Measurements from ENCODE around the gene BMP8B.
"Not testable (repeated sequence)": the region's sequence is repeated elsewhere in the genome, so short reads cannot be mapped to it uniquely, and the experiment has no call there.

Gene BMP8B

GRCh38 chr1:39812913-39813312 lies 24.2 kb upstream of the BMP8B start:
- DNase-seq = no peak

DNA sequence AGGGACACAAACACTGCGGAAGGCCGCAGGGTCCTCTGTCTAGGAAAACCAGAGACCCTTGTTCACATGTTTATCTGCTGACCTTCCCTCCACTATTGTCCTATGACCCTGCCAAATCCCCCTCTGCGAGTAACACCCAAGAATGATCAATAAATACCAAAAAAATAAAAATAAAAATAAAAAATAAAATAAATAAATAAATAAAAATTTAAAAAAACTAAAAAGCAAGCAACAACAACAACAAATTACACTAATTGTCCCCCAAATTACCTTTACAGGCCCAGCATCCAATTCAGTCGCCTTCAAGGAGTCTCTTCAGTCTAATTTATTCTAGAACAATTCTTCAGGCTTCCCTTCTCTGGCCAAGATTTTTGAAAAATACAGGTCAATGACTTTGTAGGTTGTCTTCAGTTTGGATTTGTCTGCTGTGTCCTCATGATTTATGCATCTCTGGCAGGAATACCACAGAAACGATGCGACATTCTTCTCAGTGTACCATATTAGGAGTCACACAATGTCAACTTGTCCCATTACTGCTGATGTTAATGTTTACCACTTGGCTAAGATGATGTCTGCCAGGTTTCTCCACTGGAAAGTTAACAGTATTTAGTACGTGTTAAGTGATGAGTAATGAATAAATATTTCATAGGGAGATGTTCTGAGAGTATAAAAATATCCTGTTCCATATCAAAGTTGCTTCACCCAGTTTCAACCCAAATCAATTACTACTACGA lies 20.3 kb upstream of the BMP8B start:
- DNase-seq = no peak

DNA sequence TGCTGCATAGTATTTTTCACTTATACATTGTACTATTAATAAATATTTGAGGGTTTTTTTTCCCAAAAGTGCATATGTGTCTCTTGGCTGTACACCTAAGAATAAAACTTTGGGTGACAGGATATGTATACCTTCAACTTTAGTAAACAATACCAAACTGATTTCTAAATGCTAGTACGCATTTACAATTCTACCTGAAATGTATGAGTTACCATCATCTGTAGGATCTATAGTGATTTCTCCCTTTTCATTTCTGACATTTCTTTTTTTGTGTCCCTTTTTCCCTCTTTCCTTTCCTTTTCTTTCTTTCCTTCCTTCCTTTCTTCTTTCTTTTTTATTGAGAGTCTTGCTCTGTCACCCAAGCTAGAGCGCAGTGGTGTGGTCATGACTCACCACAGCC lies 16.7 kb upstream of the BMP8B start:
- DNase-seq = no peak

DNA sequence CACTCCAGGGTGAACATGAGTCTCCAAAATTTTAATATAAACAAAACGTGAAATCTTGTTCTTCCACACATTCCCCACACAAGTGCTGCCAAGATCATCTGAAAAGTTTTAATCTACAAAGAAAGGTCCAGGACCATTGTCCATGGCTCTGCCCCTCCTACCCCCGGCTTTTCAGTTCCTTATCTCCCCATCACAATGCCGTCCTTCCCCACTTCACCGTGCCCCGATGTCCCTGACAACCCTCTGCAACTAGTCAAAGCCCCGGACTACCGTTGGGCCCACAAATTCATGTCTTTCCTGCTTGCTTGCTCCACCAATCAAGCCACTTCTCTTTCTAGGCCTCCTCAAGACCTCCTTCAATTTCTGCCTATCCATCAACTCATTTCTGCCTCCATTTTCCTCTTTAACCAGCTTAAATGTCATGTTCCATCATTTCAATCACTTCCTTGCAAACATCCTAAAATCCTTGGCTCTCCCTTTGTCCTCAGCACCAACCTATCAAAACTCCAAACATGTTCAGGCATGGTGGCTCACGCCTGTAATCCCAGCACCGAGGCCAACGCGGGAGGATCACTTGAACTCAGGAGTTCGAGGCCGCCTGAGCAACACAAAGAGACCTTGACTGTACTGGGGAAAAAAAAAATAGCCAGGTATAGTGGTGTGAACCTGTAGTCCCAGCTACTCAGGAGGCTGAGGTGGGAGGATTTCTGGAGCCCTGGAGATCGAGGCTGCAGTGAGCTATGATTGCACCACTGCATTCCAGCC lies 14.0 kb upstream of the BMP8B start:
- DNase-seq = no peak

DNA sequence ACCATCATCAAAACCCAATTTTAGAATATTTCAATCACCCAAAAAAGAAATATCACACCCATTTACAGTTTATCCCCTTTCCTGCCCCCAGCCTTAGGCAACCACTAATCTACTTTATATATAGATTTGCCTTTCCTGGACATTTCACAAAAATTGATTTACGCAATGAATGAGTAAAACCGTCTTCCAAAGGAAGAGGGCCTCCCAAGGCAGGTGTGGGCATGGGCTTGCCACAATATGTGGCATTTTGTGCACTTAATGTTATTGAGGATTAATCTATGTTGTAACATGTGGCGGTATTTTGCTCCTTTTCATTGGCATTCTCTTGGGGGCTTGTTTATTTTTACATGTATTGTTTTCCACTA lies 11.8 kb upstream of the BMP8B start:
- DNase-seq = no peak

- DNase-seq = peak; percentile 72
Observed at GRCh38 chr1:39799770-39800470, 11.3 kb upstream of the BMP8B start.

DNA sequence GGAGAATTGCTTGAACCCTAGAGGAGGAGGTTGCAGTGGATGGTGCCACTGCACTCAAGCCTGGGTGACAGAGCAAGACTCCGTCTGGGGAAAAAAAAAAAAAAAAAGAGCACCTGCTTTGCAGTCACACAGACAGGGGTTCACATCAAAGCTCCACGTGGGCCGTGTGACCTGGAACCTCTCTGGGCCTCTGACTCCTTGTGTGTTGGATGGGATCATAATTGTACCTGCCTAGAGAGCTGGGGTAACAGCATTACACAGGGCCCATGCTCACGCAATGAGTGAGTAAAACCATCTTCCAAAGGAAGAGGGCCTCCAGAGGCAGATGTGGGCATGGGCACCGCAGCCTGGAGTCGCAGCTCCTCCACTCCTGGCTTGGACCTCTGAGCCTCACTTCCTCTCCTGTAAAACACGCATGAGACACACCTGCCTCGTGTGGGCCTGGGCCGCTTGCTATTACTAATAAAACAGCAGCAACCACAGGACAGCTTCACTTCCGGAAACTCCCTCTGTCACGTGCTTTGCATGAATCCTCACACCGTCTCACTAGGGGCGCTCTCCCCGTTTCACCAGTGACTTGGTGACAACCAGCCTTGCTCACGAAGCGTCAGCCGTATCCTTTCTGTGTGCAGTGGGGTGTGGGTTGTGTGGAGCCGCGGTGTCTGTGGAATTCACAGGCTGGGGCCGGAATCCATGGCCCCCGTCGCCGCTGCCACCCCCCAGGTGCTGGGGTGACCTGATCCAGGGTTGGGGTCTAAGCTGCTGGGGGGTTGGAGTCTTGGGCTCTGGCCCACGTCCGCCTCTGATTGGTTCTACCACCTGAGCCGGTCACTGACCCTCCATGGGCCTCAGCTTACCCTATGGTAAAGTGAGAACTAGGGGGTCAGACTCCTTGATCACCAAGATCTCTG lies 10.4 kb upstream of the BMP8B start:
- DNase-seq = peak; percentile 97

DNA sequence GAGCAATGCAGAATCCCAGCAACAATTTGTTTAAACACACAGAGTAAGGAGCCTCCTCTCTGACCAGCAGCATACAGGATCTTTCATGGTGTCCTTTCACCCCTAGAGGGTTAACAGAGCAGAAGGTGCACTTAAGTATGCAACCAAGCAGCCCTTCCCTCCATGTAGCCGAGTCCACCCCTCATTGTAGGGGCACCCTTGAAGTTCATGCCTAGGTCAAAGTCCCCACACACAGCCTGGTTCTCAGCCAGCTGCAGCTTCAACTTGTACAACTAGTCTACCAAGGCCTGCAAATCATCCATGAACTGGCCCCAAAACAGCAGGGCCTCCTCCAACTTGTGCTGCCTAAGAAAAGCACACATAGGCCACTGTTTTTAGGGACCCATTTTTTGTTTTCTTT lies 7.0 kb upstream of the BMP8B start:
- no peak for DNase-seq

- no peak for DNase-seq
Observed at GRCh38 chr1:39791838-39792237, 3.2 kb upstream of the BMP8B start.

- no peak for DNase-seq
Observed at GRCh38 chr1:39789571-39790110, 976 bp upstream of the BMP8B start.

- no peak for DNase-seq
Observed at GRCh38 chr1:39788426-39788757, 273 bp downstream of the BMP8B start.

- DNase-seq = not testable (repeated sequence)
Observed at GRCh38 chr1:39787964-39788363, 701 bp downstream of the BMP8B start.

GRCh38 chr1:39787468-39787867 lies 1.2 kb downstream of the BMP8B start:
- no peak for DNase-seq

DNA sequence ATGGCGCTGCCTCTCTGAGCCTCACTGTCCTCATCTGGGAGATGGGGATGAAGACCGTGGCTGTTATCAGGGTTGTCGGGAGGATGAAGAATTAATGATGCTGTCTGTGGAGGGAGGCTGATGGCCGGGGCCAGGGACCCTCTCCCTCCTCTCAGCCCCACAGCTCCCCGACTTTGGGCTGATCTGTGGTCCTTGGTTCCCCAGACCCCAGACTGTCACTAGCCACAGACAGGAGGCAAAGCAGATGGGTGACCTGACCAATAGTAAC lies 1.6 kb downstream of the BMP8B start:
- DNase-seq = not testable (repeated sequence)

DNA sequence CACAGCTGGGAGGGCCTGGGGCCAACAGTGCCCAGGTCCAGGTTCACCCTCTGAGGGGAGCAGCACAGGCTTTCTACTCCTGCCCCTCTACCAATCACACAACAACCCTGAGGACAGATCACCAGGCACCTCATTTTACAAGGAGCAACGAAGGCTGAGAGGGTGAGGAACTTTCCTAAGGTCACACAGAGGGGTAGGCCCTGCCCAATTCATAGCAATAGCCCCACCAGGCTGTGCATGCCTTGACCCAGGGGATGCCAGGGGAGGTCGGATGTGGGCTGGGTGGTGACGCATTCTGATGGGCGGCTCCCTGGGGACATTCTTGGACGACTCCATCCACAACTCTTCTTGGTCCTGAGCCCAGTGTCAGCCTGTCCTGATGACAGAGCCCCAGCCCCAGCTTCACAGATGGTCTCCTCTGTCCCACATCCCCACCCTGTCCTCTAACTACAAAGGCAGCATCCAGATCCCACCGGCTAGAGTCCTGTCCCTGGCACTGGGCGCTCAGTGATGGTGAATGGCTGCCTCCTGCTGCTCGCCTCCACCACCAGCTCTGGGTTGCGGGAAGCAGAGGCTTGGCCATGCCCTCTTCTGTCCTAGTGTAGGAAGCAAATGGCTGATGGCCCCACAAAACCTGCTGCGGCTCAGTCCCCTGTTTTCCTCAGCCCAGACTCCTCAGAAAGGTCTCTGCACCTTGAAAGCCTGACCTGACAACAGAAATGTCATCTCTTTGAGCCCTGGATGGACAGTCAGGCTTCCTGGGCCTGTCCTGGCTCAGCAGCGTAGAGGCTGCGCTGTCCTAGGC lies 2.2 kb downstream of the BMP8B start:
- DNase-seq = not testable (repeated sequence)

GRCh38 chr1:39782685-39783084 lies 6.0 kb downstream of the BMP8B start:
- DNase-seq = not testable (repeated sequence)

DNA sequence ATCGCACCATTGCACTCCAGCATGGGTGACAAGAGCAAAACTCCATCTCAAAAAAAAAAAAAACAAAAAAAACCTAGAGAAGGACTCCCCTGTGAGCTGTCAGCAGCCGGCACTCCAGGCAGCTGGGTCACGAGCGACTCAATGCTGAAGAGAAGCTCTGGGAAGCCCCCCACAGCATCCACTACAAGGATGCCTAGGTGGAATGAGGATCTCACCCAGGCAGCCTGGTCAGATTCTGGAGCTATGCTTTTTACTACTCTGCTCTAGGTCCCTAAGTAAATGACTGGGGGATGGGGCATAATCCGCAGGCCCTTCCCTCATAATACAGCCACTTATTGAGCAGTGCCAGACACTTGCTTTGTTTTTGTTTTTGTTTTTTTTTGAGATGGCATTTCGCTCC lies 6.6 kb downstream of the BMP8B start:
- no peak for DNase-seq

DNA sequence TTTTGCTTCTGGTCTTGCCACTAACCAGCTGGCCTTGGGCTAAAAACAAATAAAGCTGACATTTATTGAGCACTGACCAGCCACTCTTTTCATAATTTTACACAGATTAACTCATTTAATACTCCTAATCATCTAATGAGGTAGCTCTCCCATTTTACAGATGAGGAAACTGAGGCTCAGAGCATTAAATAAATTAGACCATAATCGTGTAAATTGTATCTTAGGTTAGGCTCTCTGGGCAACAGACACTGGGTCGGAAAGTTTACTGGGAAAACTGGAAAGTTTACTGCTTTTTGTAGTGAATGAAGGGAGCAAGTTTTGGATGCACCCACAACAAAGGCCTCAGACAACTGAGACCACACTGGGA lies 7.3 kb downstream of the BMP8B start:
- no peak for DNase-seq

DNA sequence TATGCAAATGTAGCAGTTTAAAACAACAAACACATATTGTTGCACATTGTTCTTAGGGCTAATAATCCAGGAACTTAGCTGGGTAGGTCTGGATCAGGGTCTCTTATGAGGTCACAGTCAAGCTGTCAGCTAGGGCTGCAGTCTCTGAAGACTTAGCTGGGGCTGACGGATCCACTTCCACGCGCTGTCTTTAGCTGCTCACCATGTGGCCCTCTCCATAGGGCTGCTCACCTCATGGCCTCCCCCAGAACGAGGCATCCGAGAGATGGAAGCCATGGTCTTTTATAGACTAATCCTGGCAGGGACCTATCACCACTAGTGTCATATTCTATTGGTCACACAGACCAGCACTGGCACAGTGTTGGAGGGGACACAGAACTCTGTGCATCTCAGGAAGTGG lies 8.8 kb downstream of the BMP8B start:
- DNase-seq = no peak

DNA sequence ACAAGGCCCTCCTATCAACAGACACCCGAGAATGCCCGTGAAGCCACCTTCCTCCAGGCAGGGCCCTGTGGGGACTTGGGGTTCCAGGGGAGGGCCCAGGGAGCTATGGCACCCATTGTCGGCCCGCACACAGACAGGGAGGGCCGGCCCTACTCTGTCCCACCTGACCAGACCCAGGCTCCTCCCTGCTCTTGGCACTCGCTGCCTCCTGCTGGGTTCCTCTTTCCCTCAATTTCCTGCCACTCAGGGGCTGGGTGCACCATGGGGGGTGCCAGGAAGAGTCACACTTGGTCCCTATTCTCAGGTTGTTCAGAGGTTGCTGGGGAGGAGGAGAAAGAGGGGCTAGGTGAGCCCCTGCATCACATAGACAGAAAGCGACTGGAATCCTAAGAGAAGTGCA lies 9.5 kb downstream of the BMP8B start:
- no peak for DNase-seq

- not testable (repeated sequence) for DNase-seq
Observed at GRCh38 chr1:39778463-39779099, 10.1 kb downstream of the BMP8B start.

GRCh38 chr1:39777896-39778295 lies 10.8 kb downstream of the BMP8B start:
- DNase-seq = not testable (repeated sequence)

Data from hematopoietic multipotent progenitor cell treated with erythropoietin and hydrocortisone succinate and interleukin-3 and kit ligand, for 8 days (in vitro differentiated cells).